B cell (primary cell): ENCODE results near the gene APOM.

ENCODE experiments used
- CTCF ChIP-seq: fragments of 200-600 bp; IDR thresholded peaks from one replicate; pipeline ENCODE4 v1.8.0; 2022; ENCODE audit warnings: antibody characterized with exemption, mild to moderate bottlenecking
- EZH2 ChIP-seq: IDR thresholded peaks from 2 replicates; pipeline ENCODE4 v1.6.1; 2012; ENCODE audit warnings: borderline replicate concordance, low read depth, mild to moderate bottlenecking, moderate library complexity, low read length; ENCODE audit not compliant: insufficient read depth, poor library complexity, severe bottlenecking

GRCh38 chr6:31634969-31635575 is 20.6 kb upstream of the APOM start:
- TF ChIP-seq CTCF (no peak), EZH2 (no peak)
